ENCODE measurements around the gene ZNF76. TPM values are rescaled to one million over a fixed set of nuclear protein-coding genes. Genes with fewer than 3 reads are reported as not detected.
A peak's percentile ranks its signal among the peaks of the same experiment; 100 is the strongest.

ZNF76 gene
- total and polyA plus RNA-seq, 2 of the 8 experiments (the other 6 are each of a cell fraction or from before 2014, with no cell fraction given): 17.9 to 23.9 TPM

GRCh38 chr6:35297601-35298481, 38.3 kb downstream of the ZNF76 start, which contains the start of gene DEF6:
TSS of gene DEF6 (plus strand) at chr6:35297818. CDS start at chr6:35297857, 39 bp downstream.
- Histone ChIP-seq H2BK12ac (ENCODE audit: low read depth, low read length) (peak within 1 kb of the TSS; percentile 76; the same call in 1 of the 2 replicates), H4K20me1 (replicated peaks in 1 of 2; ENCODE audit: control insufficient read depth in 1 of 2, insufficient read depth in 2 of 2, low read length in 2 of 2) (no peaks in the 10 kb centered on the region), H2BK20ac (ENCODE audit: low read length) (peak within 1 kb of the TSS; percentile 2), H3K79me1 (ENCODE audit: low read depth, low read length) (no peaks in the 10 kb centered on the region; the same call in 1 of the 2 replicates), H2AFZ (ENCODE audit: low read length) (no peak within 1 kb of the TSS; the same call in 1 of the 2 replicates), H3K23me2 (ENCODE audit: low read depth, low read length) (no peaks in the 10 kb centered on the region; the same call in 1 of the 2 replicates), H3K9ac (replicated peaks in 1 of 4; ENCODE audit: extremely low read depth in 1 of 4, low read depth in 3 of 4, low read length in 3 of 4) (no peak within 1 kb of the TSS), H3K27ac (ENCODE audit: low read depth, low read length) (no peak within 1 kb of the TSS), H3K18ac (ENCODE audit: extremely low read depth, low read length) (peak within 1 kb of the TSS; percentile 51), H3K27me3 (replicated peaks in 1 of 4; ENCODE audit: control insufficient read depth in 3 of 4, extremely low read depth in 1 of 4, insufficient read depth in 3 of 4, low read length in 3 of 4) (no peaks in the 10 kb centered on the region), H3K4me1 (replicated peaks in 1 of 4; ENCODE audit: control insufficient read depth in 3 of 4, insufficient read depth in 4 of 4, low read length in 3 of 4) (peaks cover 4 to 14% (median 11%) of the 10 kb centered on the region in 4 experiments), H2BK5ac (ENCODE audit: low read depth, low read length) (peak within 1 kb of the TSS; percentile 79; the same call in 1 of the 2 replicates), H3K23ac (ENCODE audit: insufficient read length) (no peak within 1 kb of the TSS), H4K5ac (ENCODE audit: insufficient read length, low read depth, low read length) (no peak within 1 kb of the TSS), H3K56ac (replicated peaks; ENCODE audit: insufficient read length, low read depth, low read length) (no peak within 1 kb of the TSS), H3K4ac (replicated peaks; ENCODE audit: insufficient read length, low read depth, low read length) (no peak within 1 kb of the TSS), H2BK15ac (ENCODE audit: low read length) (peak within 1 kb of the TSS; percentile 99), H2AK5ac (ENCODE audit: low read depth, low read length) (peak within 1 kb of the TSS; percentile 57), H3K14ac (ENCODE audit: insufficient read length) (no peak within 1 kb of the TSS), H3K9me3 (ENCODE audit: insufficient read depth in 2 of 2, low read depth in 1 of 2, low read length in 1 of 2) (no peaks in the 10 kb centered on the region), H3K36me3 (ENCODE audit: control insufficient read depth in 2 of 4, insufficient read depth in 4 of 4, low read length in 3 of 4) (peaks cover 0 to 2% (median 2%) of the 10 kb centered on the region in 4 experiments; a peak in 2 of 8 replicates), H2BK120ac (replicated peaks; ENCODE audit: low read depth, low read length) (no peak within 1 kb of the TSS), H3K4me3 (ENCODE audit: extremely low read depth in 1 of 4, insufficient read depth in 2 of 4, low read depth in 3 of 4, low read length in 4 of 4) (peak within 1 kb of the TSS in 1 of 4 experiments; percentile 49; a peak in 2 of 8 replicates), H3K79me2 (ENCODE audit: control insufficient read depth in 1 of 2, insufficient read depth in 2 of 2, low read length in 2 of 2) (no peaks in the 10 kb centered on the region), H4K8ac (ENCODE audit: extremely low read depth, insufficient read depth, low read length) (peak within 1 kb of the TSS; percentile 75; the same call in 1 of the 2 replicates), H3K4me2 (ENCODE audit: insufficient read depth in 1 of 2, low read depth in 2 of 2, low read length in 2 of 2) (peak within 1 kb of the TSS; percentile 4 to 65; a peak in 3 of 4 replicates), H4K91ac (replicated peaks; ENCODE audit: insufficient read length, low read length) (peak within 1 kb of the TSS; percentile 18)
- ChIA-PET POLR2A (ENCODE audit: partially characterized antibody) (interaction anchor here (0.6 to 6.5 kb wide), 9 partner anchors 10 to 176 kb away, joined by 3 to 40 read pairs (median 5); partner anchors contain the start of genes PPARD and RPL10A), CTCF (ENCODE audit: partially characterized antibody) (interaction anchor here (0.7 to 20.6 kb wide), 28 partner anchors 8 to 415 kb away, joined by 3 to 358 read pairs (median 4); partner anchors contain the start of genes FANCE, PPARD and RPL10A)
- 41% methylated on average over 32 of the region's 35 CpGs; no CpG with 5 or more reads in 1 of the 2 experiments for WGBS, 2 experiments (ENCODE audit: extremely low coverage in 1 of 2, insufficient coverage in 1 of 2, insufficient read length in 1 of 2, insufficient replicate concordance in 2 of 2, low coverage in 1 of 2, low lambda C conversion rate in 2 of 2, missing lambda C conversion rate in 1 of 2)
- FAIRE-seq (peak; percentile 81), DNase-seq (ENCODE audit: low read depth in 1 of 2, low spot score in 2 of 2) (peak; percentile 83 to 85)
- TF ChIP-seq SP4 (IDR thresholded peaks at IDR 0.05; ENCODE audit: low read length) (peak; percentile 82; the same call in 1 of the 2 replicates), FOSL1 (IDR thresholded peaks at IDR 0.05; ENCODE audit: insufficient read depth, low read depth, low read length) (no peak), RXRA (IDR thresholded peaks at IDR 0.05; ENCODE audit: insufficient read depth, low read depth, low read length) (0 out of 2 replicates have a peak, but pooled peaks have one; percentile 43), SAP30 (IDR thresholded peaks at IDR 0.05; ENCODE audit: insufficient read depth, insufficient replicate concordance, low read length) (no peak), MAX (IDR thresholded peaks at IDR 0.05) (peak; percentile 97), SRF (IDR thresholded peaks at IDR 0.05; ENCODE audit: low read depth, low read length) (peak; percentile 30; the same call in 1 of the 2 replicates), SIX5 (IDR thresholded peaks at IDR 0.05; ENCODE audit: low read depth, low read length) (peak; percentile 27; the same call in 1 of the 2 replicates), EZH2 (IDR thresholded peaks at IDR 0.05; ENCODE audit: low read depth, low read length, severe bottlenecking) (no peak), SP1 (IDR thresholded peaks at IDR 0.05; ENCODE audit: low read depth, low read length) (peak; percentile 38; the same call in 1 of the 2 replicates)
